H1 (cell line): ENCODE data around the gene PLOD1. TPM values are rescaled to one million over a fixed set of nuclear protein-coding genes. Genes with fewer than 3 reads are reported as not detected.

Source experiments
- CTCF ChIA-PET: fragments of 300-600 bp; sonication (Branson Sonifier 250); formaldehyde crosslinking; loops from one replicate; lab custom pipeline; 2021; ENCODE audit not compliant: partially characterized antibody; lab: Charles Lee
- POLR2A ChIA-PET: fragments of 300-600 bp; sonication (Branson Sonifier 250); formaldehyde crosslinking; loops from one replicate; lab custom pipeline; 2021; ENCODE audit warnings: inconsistent platforms; ENCODE audit not compliant: partially characterized antibody; lab: Charles Lee
- DNase-seq, 2 experiments: peaks; one replicate each; pipeline versions ENCODE4 v3.0.0 to v3.0.0-alpha.2; 2010 to 2022; ENCODE audit warnings: low spot score in 2 of 2, low read depth in 1 of 2, mixed read lengths in 1 of 2
- FAIRE-seq: peaks from 2 replicates; lab custom pipeline; 2011; peaks lifted over from hg19 to GRCh38; lab: Jason Lieb, UNC
- H2AFZ ChIP-seq: 2 replicates; pipeline ENCODE4 v1.8.1; 2012; ENCODE audit warnings: low read length, inconsistent platforms
- H2AK5ac ChIP-seq: 2 replicates; pipeline ENCODE4 v1.6.1; 2013; ENCODE audit warnings: low read depth, low read length
- H2BK120ac ChIP-seq: replicated peaks from 2 replicates; pipeline ENCODE3; 2013; ENCODE audit warnings: low read depth, low read length, inconsistent platforms
- H2BK12ac ChIP-seq: 2 replicates; pipeline ENCODE4 v1.6.1; 2013; ENCODE audit warnings: low read depth, low read length
- H2BK15ac ChIP-seq: 2 replicates; pipeline ENCODE4 v1.6.1; 2013; ENCODE audit warnings: low read length
- H2BK20ac ChIP-seq: 2 replicates; pipeline ENCODE4 v1.6.1; 2013; ENCODE audit warnings: low read length
- H2BK5ac ChIP-seq: 2 replicates; pipeline ENCODE4 v1.6.1; 2013; ENCODE audit warnings: low read depth, low read length
- H3K14ac ChIP-seq: 2 replicates; pipeline ENCODE4 v1.6.1; 2013; ENCODE audit warnings: inconsistent platforms; ENCODE audit not compliant: insufficient read length
- H3K18ac ChIP-seq: 2 replicates; pipeline ENCODE4 v1.6.1; 2013; ENCODE audit warnings: low read length; ENCODE audit errors: extremely low read depth
- H3K23ac ChIP-seq: 2 replicates; pipeline ENCODE4 v1.6.1; 2013; ENCODE audit warnings: inconsistent platforms; ENCODE audit not compliant: insufficient read length
- H3K23me2 ChIP-seq: 2 replicates; pipeline ENCODE4 v1.6.1; 2013; ENCODE audit warnings: low read depth, low read length
- H3K27ac ChIP-seq: 2 replicates; pipeline ENCODE4 v1.6.1; 2011; ENCODE audit warnings: low read depth, low read length, inconsistent platforms
- H3K27me3 ChIP-seq, 4 experiments: replicated peaks in 1 of 4; 1 replicate in 1 of 4; 2 replicates in 3 of 4; pipeline versions ENCODE4 v1.6.1 to v1.8.1; 2011 to 2013; ENCODE audit warnings: low read length in 3 of 4, mild to moderate bottlenecking in 3 of 4, inconsistent platforms in 2 of 4, mixed read lengths in 2 of 4, moderate library complexity in 1 of 4; ENCODE audit not compliant: control insufficient read depth in 3 of 4, insufficient read depth in 3 of 4; ENCODE audit errors: extremely low read depth in 1 of 4
- H3K36me3 ChIP-seq, 4 experiments: 2 replicates each; pipeline versions ENCODE4 v1.6.1 to v1.8.1; 2011 to 2013; ENCODE audit warnings: mild to moderate bottlenecking in 4 of 4, low read length in 3 of 4, moderate library complexity in 2 of 4, control low read depth in 1 of 4, inconsistent platforms in 1 of 4; ENCODE audit not compliant: insufficient read depth in 4 of 4, control insufficient read depth in 2 of 4
- H3K4ac ChIP-seq: replicated peaks from 2 replicates; pipeline ENCODE3; 2013; ENCODE audit warnings: low read length, low read depth, mixed read lengths, inconsistent platforms; ENCODE audit not compliant: insufficient read length
- H3K4me1 ChIP-seq, 4 experiments: replicated peaks in 1 of 4; 1 replicate in 1 of 4; 2 replicates in 3 of 4; pipeline versions ENCODE4 v1.6.1 to v1.8.1; 2011 to 2013; ENCODE audit warnings: low read length in 3 of 4, inconsistent platforms in 2 of 4, mixed read lengths in 1 of 4; ENCODE audit not compliant: insufficient read depth in 4 of 4, control insufficient read depth in 3 of 4
- H3K4me2 ChIP-seq, 2 experiments: 2 replicates each; pipeline versions ENCODE4 v1.6.1 to v1.8.1; 2011 to 2013; ENCODE audit warnings: low read depth in 2 of 2, low read length in 2 of 2, control low read depth in 1 of 2, inconsistent platforms in 1 of 2, mild to moderate bottlenecking in 1 of 2; ENCODE audit not compliant: insufficient read depth in 1 of 2
- H3K4me3 ChIP-seq, 4 experiments: fragments of 200-600, 300-600 bp in 1 of 4; sonication (generic), shearing (Covaris generic), sonication (Bioruptor Twin) in 1 of 4; 2 replicates each; pipeline versions ENCODE4 v1.5.1 to v1.8.1; 2011 to 2016; ENCODE audit warnings: low read length in 4 of 4, low read depth in 3 of 4, control low read depth in 2 of 4, inconsistent platforms in 2 of 4, mild to moderate bottlenecking in 2 of 4, mixed read lengths in 1 of 4, moderate library complexity in 1 of 4; ENCODE audit not compliant: insufficient read depth in 2 of 4; ENCODE audit errors: extremely low read depth in 1 of 4
- H3K56ac ChIP-seq: replicated peaks from 2 replicates; pipeline ENCODE3; 2013; ENCODE audit warnings: low read depth, mild to moderate bottlenecking, mixed read lengths, low read length, inconsistent platforms; ENCODE audit not compliant: insufficient read length
- H3K79me1 ChIP-seq: 2 replicates; pipeline ENCODE4 v1.6.1; 2013; ENCODE audit warnings: low read depth, low read length, control low read depth
- H3K79me2 ChIP-seq, 2 experiments: 2 replicates each; pipeline versions ENCODE4 v1.6.1 to v1.8.1; 2012 to 2013; ENCODE audit warnings: low read length in 2 of 2, mild to moderate bottlenecking in 2 of 2, inconsistent platforms in 1 of 2; ENCODE audit not compliant: insufficient read depth in 2 of 2, control insufficient read depth in 1 of 2
- H3K9ac ChIP-seq, 4 experiments: replicated peaks in 1 of 4; 1 replicate in 1 of 4; 2 replicates in 3 of 4; pipeline versions ENCODE4 v1.6.1 to v1.8.1; 2011 to 2013; ENCODE audit warnings: low read depth in 3 of 4, low read length in 3 of 4, control low read depth in 2 of 4, mild to moderate bottlenecking in 2 of 4, moderate library complexity in 2 of 4, inconsistent platforms in 1 of 4; ENCODE audit errors: extremely low read depth in 1 of 4
- H3K9me3 ChIP-seq, 2 experiments: 2 replicates each; pipeline versions ENCODE4 v1.6.1 to v1.8.1; 2012 to 2013; ENCODE audit warnings: mild to moderate bottlenecking in 2 of 2, moderate library complexity in 2 of 2, control low read depth in 1 of 2, inconsistent platforms in 1 of 2, low read depth in 1 of 2, low read length in 1 of 2, mixed read lengths in 1 of 2; ENCODE audit not compliant: insufficient read depth in 2 of 2
- H4K20me1 ChIP-seq, 2 experiments: replicated peaks in 1 of 2; 2 replicates each; pipeline versions ENCODE3 to v1.8.1; 2011 to 2013; ENCODE audit warnings: inconsistent platforms in 2 of 2, low read length in 2 of 2, mild to moderate bottlenecking in 1 of 2; ENCODE audit not compliant: insufficient read depth in 2 of 2, control insufficient read depth in 1 of 2
- H4K5ac ChIP-seq: 2 replicates; pipeline ENCODE4 v1.6.1; 2013; ENCODE audit warnings: low read length, low read depth, mixed read lengths, inconsistent platforms; ENCODE audit not compliant: insufficient read length
- H4K8ac ChIP-seq: 2 replicates; pipeline ENCODE4 v1.8.0; 2013; ENCODE audit warnings: mild to moderate bottlenecking, moderate library complexity, low read length, inconsistent platforms; ENCODE audit not compliant: insufficient read depth; ENCODE audit errors: extremely low read depth
- H4K91ac ChIP-seq: replicated peaks from 2 replicates; pipeline ENCODE3; 2013; ENCODE audit warnings: low read length, mixed read lengths, inconsistent platforms; ENCODE audit not compliant: insufficient read length
- TEAD4 ChIP-seq: IDR thresholded peaks from 2 replicates; pipeline ENCODE4 v1.6.1; 2012; ENCODE audit warnings: low read depth, low read length, inconsistent platforms, mixed read lengths
- WGBS, 2 experiments: shearing (Covaris generic) in 1 of 2; methylation state at CpG; one replicate each; pipeline versions ENCODE4 v1.1.6 to v1.1.7; 2013 to 2015; ENCODE audit warnings: low lambda C conversion rate in 2 of 2, mixed read lengths in 2 of 2, inconsistent platforms in 1 of 2, low coverage in 1 of 2, missing lambda C conversion rate in 1 of 2; ENCODE audit not compliant: insufficient replicate concordance in 2 of 2, insufficient coverage in 1 of 2, insufficient read length in 1 of 2; ENCODE audit errors: extremely low coverage in 1 of 2, missing lambda C conversion rate in 1 of 2; 5-methylcytosine and 5-hydroxymethylcytosine counted together
- polyA plus RNA-seq, 7 experiments: library from polyadenylated mRNA; depleted of rRNA in 3 of 7; stranded (reverse) in 5 of 7; unstranded in 2 of 7; fragments of >200 nt in 5 of 7; fragments of 200-250 nt in 2 of 7; gene quantifications; 1 replicate in 5 of 7; 2 replicates in 1 of 7; 4 replicates in 1 of 7; pipeline versions ENCODE4 v1.2.1 to v1.2.3, GENCODE V29; 2011 to 2013; ENCODE audit warnings: missing spikeins in 2 of 7, mixed read lengths in 2 of 7
- total RNA-seq: library from RNA; stranded (reverse); fragmentation: NEBNext Ultra II Directional; extraction: Animal tissue kit (Norgen Biotek cat#: 25700); gene quantifications from 2 replicates; pipeline ENCODE4 v1.2.1, GENCODE V29; 2021

The PLOD1 gene
- total and polyA plus RNA-seq, 2 of the 8 experiments (the other 6 are each of a cell fraction or from before 2014, with no cell fraction given), result 44.9 to 51.8 TPM

DNA sequence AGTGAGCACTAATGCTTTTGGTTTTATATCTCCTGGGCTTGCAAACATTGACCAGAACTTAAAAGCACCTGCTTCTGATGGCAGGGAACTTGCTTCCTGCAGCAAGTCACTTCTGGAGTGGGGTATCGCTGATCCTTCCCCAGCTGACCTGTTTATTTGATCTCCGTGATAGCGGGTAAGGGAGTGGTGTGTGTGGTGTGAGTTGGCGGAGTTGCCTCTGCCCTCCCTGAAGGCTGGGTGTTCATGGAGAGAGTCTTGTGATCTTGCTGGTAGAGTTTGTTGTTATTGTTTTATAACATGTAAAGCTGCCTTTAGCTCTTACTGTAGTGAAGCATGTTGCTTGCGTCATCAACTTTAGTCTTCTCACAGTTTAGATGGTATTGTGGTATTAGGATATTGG, 49.6 kb downstream of the PLOD1 start:
- CTCF ChIA-PET, result interaction anchor here (0.6 to 1.3 kb wide), 6 partner anchors 10 to 76 kb away, joined by 3 to 8 read pairs (median 4); no protein-coding TSS in a partner anchor
- Histone ChIP-seq H4K20me1 (peaks cover 2 to 15% of the 10 kb centered on the region in 2 experiments), H3K27ac (no peak overlapping the region), H3K27me3 (no peaks in the 10 kb centered on the region), H4K8ac (no peak overlapping the region), H3K4me3 (no peak overlapping the region), H3K9ac (no peak overlapping the region), H3K79me1 (peaks cover 10% of the 10 kb centered on the region), H3K23me2 (peaks cover 11% of the 10 kb centered on the region), H3K56ac (no peak overlapping the region), H2BK20ac (no peak overlapping the region), H3K18ac (no peak overlapping the region), H2AFZ (no peak overlapping the region), H2BK120ac (no peak overlapping the region), H2BK12ac (no peak overlapping the region), H3K4me1 (peaks cover 0 to 5% (median 2%) of the 10 kb centered on the region in 4 experiments; a peak in 3 of 7 replicates), H4K91ac (no peak overlapping the region), H3K4ac (no peak overlapping the region), H2BK15ac (no peak overlapping the region), H3K23ac (no peak overlapping the region), H2AK5ac (no peak overlapping the region), H4K5ac (no peak overlapping the region), H2BK5ac (no peak overlapping the region), H3K79me2 (peaks cover 6 to 62% of the 10 kb centered on the region in 2 experiments; a peak in 3 of 4 replicates), H3K36me3 (peaks cover 12 to 27% (median 20%) of the 10 kb centered on the region in 4 experiments; a peak in 7 of 8 replicates), H3K9me3 (no peaks in the 10 kb centered on the region), H3K4me2 (no peak overlapping the region), H3K14ac (no peak overlapping the region)
- WGBS, 2 experiments, result 95% methylated on average over 5 of the region's 5 CpGs; no CpG with 5 or more reads in 1 of the 2 experiments
- DNase-seq (no peak), FAIRE-seq (no peak)
- POLR2A ChIA-PET, result interaction anchor here (1.3 to 9.9 kb wide), 2 partner anchors 17 to 73 kb away, joined by 3 to 144 read pairs; no protein-coding TSS in a partner anchor
- TF ChIP-seq TEAD4, result no peak
